Panc1 (cell line): ENCODE results near the gene NEURL4. TPM values are rescaled to one million over a fixed set of nuclear protein-coding genes. Genes with fewer than 3 reads are reported as not detected.

Experiments used
- ATAC-seq: fragments of 200-7000 bp; cut with Tn5 transposase; 2 replicates; pipeline ENCODE4 v1.9.1; 2020; ENCODE audit warnings: mild to moderate bottlenecking, moderate library complexity
- BruUV-seq: library from RNA; stranded (reverse); fragments of 400-500 nt; replicated peaks from 2 replicates; lab custom pipeline; 2021; lab: Mats Ljungman, UMichigan
- CTCF ChIA-PET: fragments of 300-600 bp; sonication (Branson Sonifier 250); formaldehyde crosslinking; loops from one replicate; lab custom pipeline; 2022; ENCODE audit warnings: antibody characterized with exemption; lab: Charles Lee
- POLR2A ChIA-PET: fragments of 300-600 bp; sonication (Branson Sonifier 250); formaldehyde crosslinking; loops from one replicate; lab custom pipeline; 2022; ENCODE audit warnings: antibody characterized with exemption; lab: Charles Lee
- DNase-seq: peaks from one replicate; pipeline ENCODE4 v3.0.0-alpha.2; 2010; ENCODE audit warnings: low read depth, low spot score
- H3K27ac ChIP-seq: 2 replicates; pipeline ENCODE4 v1.5.1; 2011; ENCODE audit warnings: mild to moderate bottlenecking, low read length, inconsistent platforms
- H3K27me3 ChIP-seq: fragments of 200-500 bp; sonication (Bioruptor generic); 2 replicates; pipeline ENCODE4 v1.6.0; 2014; ENCODE audit warnings: low read length, inconsistent platforms; ENCODE audit not compliant: control insufficient read depth, insufficient read depth
- H3K36me3 ChIP-seq: fragments of 200-500 bp; sonication (Bioruptor generic); 2 replicates; pipeline ENCODE4 v1.5.1; 2014; ENCODE audit warnings: inconsistent platforms, mild to moderate bottlenecking, low read length, moderate library complexity; ENCODE audit not compliant: control insufficient read depth, insufficient read depth
- H3K4me1 ChIP-seq: 2 replicates; pipeline ENCODE4 v1.5.1; 2011; ENCODE audit warnings: inconsistent platforms, mild to moderate bottlenecking, low read length, moderate library complexity; ENCODE audit not compliant: control insufficient read depth, insufficient read depth
- H3K4me3 ChIP-seq, 2 experiments: 2 replicates each; pipeline ENCODE4 v1.5.1; 2011 to 2012; ENCODE audit warnings: low read depth in 2 of 2, low read length in 2 of 2, mild to moderate bottlenecking in 2 of 2, inconsistent platforms in 1 of 2, moderate library complexity in 1 of 2
- H3K9me3 ChIP-seq: fragments of 200-500 bp; sonication (Bioruptor generic); 2 replicates; pipeline ENCODE4 v1.5.1; 2014; ENCODE audit warnings: low read depth, mild to moderate bottlenecking, inconsistent platforms, low read length, moderate library complexity; ENCODE audit not compliant: control insufficient read depth, insufficient read depth
- CTCF ChIP-seq: fragments of 450-650 bp; IDR thresholded peaks from 2 replicates; pipeline ENCODE4 v1.5.1; 2017; ENCODE audit warnings: mild to moderate bottlenecking
- POLR2AphosphoS5 ChIP-seq: IDR thresholded peaks from 2 replicates; pipeline ENCODE4 v1.6.1; 2012; ENCODE audit warnings: mild to moderate bottlenecking, low read depth, low read length, moderate library complexity
- REST ChIP-seq, 2 experiments: IDR thresholded peaks; 2 replicates each; pipeline ENCODE4 v1.6.1; 2011 to 2012; ENCODE audit warnings: low read depth in 2 of 2, control low read depth in 1 of 2, low read length in 1 of 2, mild to moderate bottlenecking in 1 of 2, moderate library complexity in 1 of 2; ENCODE audit not compliant: insufficient read depth in 1 of 2
- SIN3A ChIP-seq: IDR thresholded peaks from 2 replicates; pipeline ENCODE4 v1.6.1; 2012; ENCODE audit warnings: low read depth, mild to moderate bottlenecking, low read length, moderate library complexity, borderline replicate concordance; ENCODE audit not compliant: insufficient read depth
- TCF7L2 ChIP-seq: IDR thresholded peaks from 2 replicates; pipeline ENCODE4 v1.6.1; 2011; ENCODE audit warnings: mild to moderate bottlenecking, low read depth, low read length, inconsistent platforms
- in situ Hi-C: cut with HindIII; loops from 2 replicates; pipeline ENCODE4 v1.10.0; 2016; ENCODE audit warnings: low sequenced_read_pairs, low pct_unique_long_range_greater_than_20kb
- intact Hi-C: fragments of 100-400 bp; cut with micrococcal nuclease; formaldehyde crosslinking; loops from one replicate; pipeline ENCODE4 v1.10.0; 2022; ENCODE audit not compliant: unreplicated experiment
- total RNA-seq: library from RNA; stranded (reverse); gene quantifications from one replicate; pipeline ENCODE4 v1.2.1, GENCODE V29; 2021; ENCODE audit not compliant: unreplicated experiment

NEURL4 gene
- total RNA-seq, 1 experiment from 2014 or later, result 58.9 TPM

GRCh38 chr17:7346761-7347614, 17.9 kb upstream of the NEURL4 start:
- TF ChIP-seq SIN3A, result no peak
- TF ChIP-seq REST (IDR thresholded peaks at IDR 0.05; ENCODE audit: insufficient read depth in 1 of 2, low read depth in 2 of 2, low read length in 1 of 2), result no peak
- TF ChIP-seq CTCF, result no peak
- no peak for TF ChIP-seq TCF7L2
- in situ Hi-C loops (no loop called here), intact Hi-C loops (no loop called here)
- DNase-seq (no peak), ATAC-seq (no peak)
- Histone ChIP-seq H3K36me3 (no peaks in the 10 kb centered on the region), H3K4me1 (peaks cover 3% of the 10 kb centered on the region; the same call in 1 of the 2 replicates), H3K27me3 (no peaks in the 10 kb centered on the region), H3K27ac (no peak overlapping the region), H3K4me3 (no peak overlapping the region), H3K9me3 (no peaks in the 10 kb centered on the region)
- no TSS peak for BruUV-seq
- ChIA-PET POLR2A (no interaction called here), CTCF (interaction anchor here (0.5 kb wide), 1 partner anchor 94 kb away, joined by 4 read pairs; no protein-coding TSS in a partner anchor)

- Histone ChIP-seq H3K4me1 (no peaks in the 10 kb centered on the region), H3K36me3 (no peaks in the 10 kb centered on the region), H3K27ac (no peak overlapping the region), H3K9me3 (no peaks in the 10 kb centered on the region), H3K4me3 (no peak overlapping the region), H3K27me3 (no peaks in the 10 kb centered on the region)
- POLR2A ChIA-PET, result no interaction called here
- intact Hi-C loops, result no loop called here
- no peak for TF ChIP-seq SIN3A
- no peak for TF ChIP-seq CTCF
- TF ChIP-seq REST (IDR thresholded peaks at IDR 0.05; ENCODE audit: insufficient read depth in 1 of 2, low read depth in 2 of 2, low read length in 1 of 2), result no peak
- TF ChIP-seq POLR2AphosphoS5, result no peak
- no peak for TF ChIP-seq TCF7L2
- ATAC-seq, result no peak
- no TSS peak for BruUV-seq
- CTCF ChIA-PET, result interaction anchor here (0.7 kb wide), 1 partner anchor 24 kb away, joined by 5 read pairs; no protein-coding TSS in a partner anchor
- in situ Hi-C loops, result no loop called here
- no peak for DNase-seq
Observed at GRCh38 chr17:7343250-7343649, 14.1 kb upstream of the NEURL4 start.
